K562 (cell line): ENCODE measurements around the gene VDAC2. TPM values are rescaled to one million over a fixed set of nuclear protein-coding genes. Genes with fewer than 3 reads are reported as not detected.

Experiments
- ATF3 ChIP-seq, 2 experiments: fragments of 450-650 bp in 1 of 2; sonication (generic) in 1 of 2; formaldehyde crosslinking in 1 of 2; IDR thresholded peaks in 1 of 2; conservative IDR thresholded peaks in 1 of 2; 2 replicates each; pipeline versions ENCODE4 v1.6.1 to v1.8.1; 2016 to 2023; ENCODE audit warnings: mild to moderate bottlenecking in 2 of 2, moderate library complexity in 2 of 2, inconsistent platforms in 1 of 2, missing genetic modification reagents in 1 of 2
- MGA ChIP-seq: fragments of 450-650 bp; IDR thresholded peaks from 2 replicates; pipeline ENCODE4 v1.6.1; 2016; ENCODE audit warnings: mild to moderate bottlenecking, moderate library complexity
- NR2F6 ChIP-seq: fragments of 450-650 bp; formaldehyde crosslinking; IDR thresholded peaks from 2 replicates; pipeline ENCODE4 v1.4.0; 2020; ENCODE audit warnings: mild to moderate bottlenecking
- REST ChIP-seq, 2 experiments: fragments of 450-650 bp; formaldehyde crosslinking in 1 of 2; IDR thresholded peaks; 2 replicates each; pipeline versions ENCODE4 v1.4.0 to v1.6.1; 2014 to 2020; ENCODE audit warnings: mild to moderate bottlenecking in 2 of 2, borderline replicate concordance in 1 of 2, low read depth in 1 of 2
- THRAP3 ChIP-seq: fragments of 450-650 bp; IDR thresholded peaks from 2 replicates; pipeline ENCODE4 v1.6.1; 2016; ENCODE audit warnings: mild to moderate bottlenecking, inconsistent platforms, borderline replicate concordance
- polyA plus RNA-seq, 8 experiments: library from polyadenylated mRNA; depleted of rRNA in 4 of 8; stranded (reverse) in 5 of 8; unstranded in 3 of 8; fragments of >200 nt; fragmentation: Nextera tagmentation in 2 of 8; fragmentation: Illumina TruSeq in 1 of 8; extraction: Ambion mirVana in 2 of 8; extraction: Trizol in 1 of 8; gene quantifications; 2 replicates each; pipeline versions ENCODE4 v1.2.1 to v1.2.3, GENCODE V29; 2011 to 2014; ENCODE audit warnings: inconsistent platforms in 1 of 8, missing spikeins in 1 of 8
- total RNA-seq, 7 experiments: library from RNA; depleted of rRNA in 6 of 7; stranded (reverse); fragments of >200 nt in 6 of 7; fragmentation: Illumina TruSeq in 2 of 7; extraction: Trizol in 2 of 7; gene quantifications; 2 replicates each; pipeline versions ENCODE4 v1.2.1 to v1.2.3, GENCODE V29; 2011 to 2021; ENCODE audit warnings: low replicate concordance in 1 of 7

Gene VDAC2
- total and polyA plus RNA-seq, 9 of the 15 experiments (the other 6 are each of a cell fraction or from before 2014, with no cell fraction given): 139 to 450 (median 250) TPM

GRCh38 chr10:75233444-75234016 lies 22.9 kb downstream of the VDAC2 start (continued):
- TF ChIP-seq MGA (peak; percentile 36; the same call in 1 of the 2 replicates), ATF3 (IDR thresholded peaks at IDR 0.05) (no peak), ATF3 (CRISPR knock-in tag; conservative IDR thresholded peaks at IDR 0.05) (no peak), REST (IDR thresholded peaks at IDR 0.05; ENCODE audit: borderline replicate concordance) (peak; percentile 15; the same call in 1 of the 2 replicates), REST (CRISPR knock-in tag; IDR thresholded peaks at IDR 0.05; ENCODE audit: low read depth) (no peak), THRAP3 (no peak), NR2F6 (no peak)
